Measurements from ENCODE around the gene COMT. TPM values are rescaled to one million over a fixed set of nuclear protein-coding genes. Genes with fewer than 3 reads are reported as not detected.

Gene COMT
- total RNA-seq, 2 donors from 2014 or later: 26.6 to 27.8 TPM

DNA sequence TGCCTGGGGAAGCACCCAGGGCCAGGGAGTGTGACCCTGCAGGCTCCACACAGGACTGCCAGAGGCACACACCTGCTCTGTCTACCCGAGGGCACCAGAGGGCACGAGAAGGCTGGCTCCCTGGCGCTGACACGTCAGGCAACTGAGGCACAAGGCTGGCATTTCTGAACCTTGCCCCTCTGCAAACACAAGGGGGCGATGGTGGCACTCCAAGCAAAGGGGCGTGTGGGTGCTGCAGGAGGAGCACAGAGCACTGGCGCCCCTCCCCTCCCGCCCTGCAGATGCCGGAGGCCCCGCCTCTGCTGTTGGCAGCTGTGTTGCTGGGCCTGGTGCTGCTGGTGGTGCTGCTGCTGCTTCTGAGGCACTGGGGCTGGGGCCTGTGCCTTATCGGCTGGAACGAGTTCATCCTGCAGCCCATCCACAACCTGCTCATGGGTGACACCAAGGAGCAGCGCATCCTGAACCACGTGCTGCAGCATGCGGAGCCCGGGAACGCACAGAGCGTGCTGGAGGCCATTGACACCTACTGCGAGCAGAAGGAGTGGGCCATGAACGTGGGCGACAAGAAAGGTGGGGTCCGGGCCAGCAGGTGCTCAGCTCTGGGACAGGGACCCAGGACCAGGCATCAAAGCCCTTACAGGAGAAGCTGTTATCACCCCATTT, 20.8 kb downstream of the COMT start:
- Mint-ChIP-seq H3K27me3 (ENCODE audit: insufficient read depth) (peaks cover 2% of the 10 kb centered on the region), H3K4me3 (no peak overlapping the region), H3K27ac (peak overlapping the region; percentile 85), H3K4me1 (peaks cover 15% of the 10 kb centered on the region), H3K36me3 (ENCODE audit: low read depth) (no peaks in the 10 kb centered on the region), H3K9me3 (no peaks in the 10 kb centered on the region)
- Histone ChIP-seq H3K4me1 (ENCODE audit: control insufficient read depth, insufficient read depth, low read length) (peaks cover 5% of the 10 kb centered on the region), H3K4me3 (ENCODE audit: low read length) (no peak overlapping the region), H3K36me3 (ENCODE audit: control insufficient read depth, insufficient read depth, low read length) (peaks cover 2% of the 10 kb centered on the region), H3K27me3 (ENCODE audit: control insufficient read depth, insufficient read depth, low read length, poor library complexity, severe bottlenecking) (no peaks in the 10 kb centered on the region), H3K9ac (ENCODE audit: extremely low read depth, low read length, poor library complexity, severe bottlenecking) (no peak overlapping the region), H3K9me3 (ENCODE audit: control insufficient read depth, low read length) (no peaks in the 10 kb centered on the region), H3K27ac (ENCODE audit: low read depth, low read length) (no peak overlapping the region)
- WGBS, 2 experiments (ENCODE audit: insufficient coverage in 1 of 2, insufficient read length in 1 of 2): 51 to 70% methylated on average over 6 to 22 of the region's 22 CpGs
- DNase-seq: peak; percentile 97
- TF ChIP-seq, protein P1, sequence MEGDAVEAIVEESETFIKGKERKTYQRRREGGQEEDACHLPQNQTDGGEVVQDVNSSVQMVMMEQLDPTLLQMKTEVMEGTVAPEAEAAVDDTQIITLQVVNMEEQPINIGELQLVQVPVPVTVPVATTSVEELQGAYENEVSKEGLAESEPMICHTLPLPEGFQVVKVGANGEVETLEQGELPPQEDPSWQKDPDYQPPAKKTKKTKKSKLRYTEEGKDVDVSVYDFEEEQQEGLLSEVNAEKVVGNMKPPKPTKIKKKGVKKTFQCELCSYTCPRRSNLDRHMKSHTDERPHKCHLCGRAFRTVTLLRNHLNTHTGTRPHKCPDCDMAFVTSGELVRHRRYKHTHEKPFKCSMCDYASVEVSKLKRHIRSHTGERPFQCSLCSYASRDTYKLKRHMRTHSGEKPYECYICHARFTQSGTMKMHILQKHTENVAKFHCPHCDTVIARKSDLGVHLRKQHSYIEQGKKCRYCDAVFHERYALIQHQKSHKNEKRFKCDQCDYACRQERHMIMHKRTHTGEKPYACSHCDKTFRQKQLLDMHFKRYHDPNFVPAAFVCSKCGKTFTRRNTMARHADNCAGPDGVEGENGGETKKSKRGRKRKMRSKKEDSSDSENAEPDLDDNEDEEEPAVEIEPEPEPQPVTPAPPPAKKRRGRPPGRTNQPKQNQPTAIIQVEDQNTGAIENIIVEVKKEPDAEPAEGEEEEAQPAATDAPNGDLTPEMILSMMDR (conservative IDR thresholded peaks at IDR 0.05): peak; percentile 86

DNA sequence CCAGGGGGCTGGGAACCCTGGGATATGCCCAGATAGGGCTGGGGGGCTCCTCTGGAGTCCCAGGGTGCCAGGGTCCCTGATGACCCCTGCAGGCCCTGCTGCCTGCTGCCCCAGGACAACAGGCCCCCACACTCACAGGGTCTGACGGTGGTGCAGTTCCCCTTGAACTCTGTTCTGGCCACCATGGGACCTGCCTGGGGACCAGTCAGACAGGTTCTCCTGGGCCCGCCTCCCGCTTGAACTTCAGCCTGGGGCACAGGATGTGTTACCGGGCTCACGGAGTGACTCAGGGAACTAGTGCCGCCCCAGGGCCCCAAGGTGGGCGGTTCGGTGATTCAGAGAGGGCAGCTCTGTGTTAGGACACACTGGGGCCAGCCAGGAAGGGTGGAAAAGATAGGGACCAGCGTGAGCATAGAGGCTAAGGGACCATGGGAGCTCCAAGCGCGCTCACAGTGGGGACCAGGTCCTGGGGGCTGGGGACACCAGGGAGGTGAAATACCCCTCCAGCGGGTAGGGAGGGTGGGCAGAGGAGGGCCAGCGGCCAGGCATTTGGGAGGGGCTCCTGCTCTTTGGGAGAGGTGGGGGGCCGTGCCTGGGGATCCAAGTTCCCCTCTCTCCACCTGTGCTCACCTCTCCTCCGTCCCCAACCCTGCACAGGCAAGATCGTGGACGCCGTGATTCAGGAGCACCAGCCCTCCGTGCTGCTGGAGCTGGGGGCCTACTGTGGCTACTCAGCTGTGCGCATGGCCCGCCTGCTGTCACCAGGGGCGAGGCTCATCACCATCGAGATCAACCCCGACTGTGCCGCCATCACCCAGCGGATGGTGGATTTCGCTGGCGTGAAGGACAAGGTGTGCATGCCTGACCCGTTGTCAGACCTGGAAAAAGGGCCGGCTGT, 21.6 kb downstream of the COMT start:
- H3K27ac Mint-ChIP-seq: peak overlapping the region; percentile 89
- no peaks in the 10 kb centered on the region for H3K36me3 Mint-ChIP-seq (ENCODE audit: low read depth)
- H3K27ac ChIP-seq (ENCODE audit: low read depth, low read length): no peak overlapping the region
- H3K4me3 ChIP-seq (ENCODE audit: low read length): no peak overlapping the region
- peaks cover 2% of the 10 kb centered on the region for H3K27me3 Mint-ChIP-seq (ENCODE audit: insufficient read depth)
- no peak overlapping the region for H3K4me3 Mint-ChIP-seq
- peak; percentile 92 for DNase-seq
- WGBS, 2 experiments (ENCODE audit: insufficient coverage in 1 of 2, insufficient read length in 1 of 2): 89 to 94% methylated on average over 24 to 30 of the region's 30 CpGs
- H3K36me3 ChIP-seq (ENCODE audit: control insufficient read depth, insufficient read depth, low read length): peaks cover 6% of the 10 kb centered on the region
- H3K9me3 Mint-ChIP-seq: no peaks in the 10 kb centered on the region
- TF ChIP-seq, protein P1 (conservative IDR thresholded peaks at IDR 0.05): no peak
- H3K27me3 ChIP-seq (ENCODE audit: control insufficient read depth, insufficient read depth, low read length, poor library complexity, severe bottlenecking): no peaks in the 10 kb centered on the region
- H3K9ac ChIP-seq (ENCODE audit: extremely low read depth, low read length, poor library complexity, severe bottlenecking): no peak overlapping the region
- no peaks in the 10 kb centered on the region for H3K9me3 ChIP-seq (ENCODE audit: control insufficient read depth, low read length)
- peaks cover 15% of the 10 kb centered on the region for H3K4me1 Mint-ChIP-seq
- H3K4me1 ChIP-seq (ENCODE audit: control insufficient read depth, insufficient read depth, low read length): peaks cover 5% of the 10 kb centered on the region

DNA sequence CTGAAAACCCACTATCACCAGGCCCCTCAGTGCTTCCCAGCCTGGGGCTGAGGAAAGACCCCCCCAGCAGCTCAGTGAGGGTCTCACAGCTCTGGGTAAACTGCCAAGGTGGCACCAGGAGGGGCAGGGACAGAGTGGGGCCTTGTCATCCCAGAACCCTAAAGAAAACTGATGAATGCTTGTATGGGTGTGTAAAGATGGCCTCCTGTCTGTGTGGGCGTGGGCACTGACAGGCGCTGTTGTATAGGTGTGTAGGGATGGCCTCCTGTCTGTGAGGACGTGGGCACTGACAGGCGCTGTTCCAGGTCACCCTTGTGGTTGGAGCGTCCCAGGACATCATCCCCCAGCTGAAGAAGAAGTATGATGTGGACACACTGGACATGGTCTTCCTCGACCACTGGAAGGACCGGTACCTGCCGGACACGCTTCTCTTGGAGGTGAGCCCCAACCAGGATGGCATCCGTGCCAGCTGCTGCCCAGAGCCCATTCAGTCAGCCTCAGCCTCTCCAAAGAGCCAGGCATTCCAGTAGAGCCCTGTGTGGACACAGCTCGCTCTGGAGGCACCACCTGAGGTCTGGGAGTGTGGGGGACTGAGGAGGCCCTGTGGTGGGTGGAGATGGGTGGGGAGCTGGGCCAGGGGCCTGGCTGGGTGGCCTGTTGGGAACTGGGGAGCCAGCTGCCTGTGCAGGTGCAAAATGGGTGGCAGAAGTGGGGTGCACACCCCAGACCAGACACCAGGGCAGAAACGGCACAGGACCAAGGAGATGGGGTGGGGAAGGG, 22.5 kb downstream of the COMT start:
- Histone ChIP-seq H3K4me1 (ENCODE audit: control insufficient read depth, insufficient read depth, low read length) (peaks cover 5% of the 10 kb centered on the region), H3K27ac (ENCODE audit: low read depth, low read length) (no peak overlapping the region), H3K9ac (ENCODE audit: extremely low read depth, low read length, poor library complexity, severe bottlenecking) (no peak overlapping the region), H3K4me3 (ENCODE audit: low read length) (no peak overlapping the region), H3K36me3 (ENCODE audit: control insufficient read depth, insufficient read depth, low read length) (peaks cover 6% of the 10 kb centered on the region), H3K9me3 (ENCODE audit: control insufficient read depth, low read length) (no peaks in the 10 kb centered on the region), H3K27me3 (ENCODE audit: control insufficient read depth, insufficient read depth, low read length, poor library complexity, severe bottlenecking) (no peaks in the 10 kb centered on the region)
- DNase-seq: no peak
- H3K27ac Mint-ChIP-seq: no peak overlapping the region
- H3K4me1 Mint-ChIP-seq: peaks cover 11% of the 10 kb centered on the region
- peaks cover 2% of the 10 kb centered on the region for H3K36me3 Mint-ChIP-seq (ENCODE audit: low read depth)
- TF ChIP-seq, protein P1 (conservative IDR thresholded peaks at IDR 0.05): no peak
- H3K9me3 Mint-ChIP-seq: no peaks in the 10 kb centered on the region
- no peak overlapping the region for H3K4me3 Mint-ChIP-seq
- H3K27me3 Mint-ChIP-seq (ENCODE audit: insufficient read depth): peaks cover 2% of the 10 kb centered on the region
- WGBS, 2 experiments (ENCODE audit: insufficient coverage in 1 of 2, insufficient read length in 1 of 2): 89 to 91% methylated on average over 9 to 12 of the region's 12 CpGs

Measured in endodermal cell (in vitro differentiated cells).